Iris pigment epithelial cell (primary cell): ENCODE data around the gene NPEPL1.

Experiments
- DNase-seq: peaks from one replicate; pipeline ENCODE4 v3.0.0-alpha.2; 2011; ENCODE audit warnings: low read depth

NPEPL1 gene

GRCh38 chr20:58701431-58702160, 9.0 kb downstream of the NPEPL1 start:
- DNase-seq: no peak

GRCh38 chr20:58702161-58702510, 9.5 kb downstream of the NPEPL1 start:
- no peak for DNase-seq

- DNase-seq: no peak
Measured at GRCh38 chr20:58702859-58703648, 10.5 kb downstream of the NPEPL1 start.

- no peak for DNase-seq
Measured at GRCh38 chr20:58703765-58704371, 11.3 kb downstream of the NPEPL1 start.

GRCh38 chr20:58705208-58705926, 12.8 kb downstream of the NPEPL1 start:
- DNase-seq: no peak

GRCh38 chr20:58706150-58706892, 13.7 kb downstream of the NPEPL1 start:
- no peak for DNase-seq

GRCh38 chr20:58706975-58707681, 14.5 kb downstream of the NPEPL1 start:
- DNase-seq: no peak

- no peak for DNase-seq
Measured at GRCh38 chr20:58707770-58708169, 15.2 kb downstream of the NPEPL1 start.

GRCh38 chr20:58708246-58708931, 15.8 kb downstream of the NPEPL1 start:
- DNase-seq: no peak

GRCh38 chr20:58709013-58709702, 16.6 kb downstream of the NPEPL1 start:
- no peak for DNase-seq

GRCh38 chr20:58709703-58710039, 17.1 kb downstream of the NPEPL1 start:
- DNase-seq: no peak

- no peak for DNase-seq
Measured at GRCh38 chr20:58710481-58711265, 18.1 kb downstream of the NPEPL1 start.

GRCh38 chr20:58711266-58712051, 18.9 kb downstream of the NPEPL1 start:
- DNase-seq: no peak

- DNase-seq: no peak
Measured at GRCh38 chr20:58712151-58712791, 19.7 kb downstream of the NPEPL1 start.

GRCh38 chr20:58712806-58713731, 20.5 kb downstream of the NPEPL1 start:
- DNase-seq: no peak

- no peak for DNase-seq
Measured at GRCh38 chr20:58713801-58714339, 21.3 kb downstream of the NPEPL1 start.
